Activated CD8-positive, alpha-beta memory T cell treated with anti-CD3 and anti-CD28 coated beads for 1 hour (primary cell): Measurements from ENCODE around the gene TBX10.
"Not testable (repeated sequence)": the region's sequence is repeated elsewhere in the genome, so short reads cannot be mapped to it uniquely, and the experiment has no call there.

Source experiments
- DNase-seq, 2 donors: peaks; one replicate each; pipeline ENCODE4 v3.0.0-alpha.2; 2020; ENCODE audit warnings: low read depth in 1 of 2; ENCODE audit errors: extremely low read depth in 1 of 2

The TBX10 gene

GRCh38 chr11:67604815-67605214, 34.7 kb downstream of the TBX10 start:
- no peak for DNase-seq

GRCh38 chr11:67604119-67604518, 35.4 kb downstream of the TBX10 start:
- DNase-seq: not testable (repeated sequence)

DNA sequence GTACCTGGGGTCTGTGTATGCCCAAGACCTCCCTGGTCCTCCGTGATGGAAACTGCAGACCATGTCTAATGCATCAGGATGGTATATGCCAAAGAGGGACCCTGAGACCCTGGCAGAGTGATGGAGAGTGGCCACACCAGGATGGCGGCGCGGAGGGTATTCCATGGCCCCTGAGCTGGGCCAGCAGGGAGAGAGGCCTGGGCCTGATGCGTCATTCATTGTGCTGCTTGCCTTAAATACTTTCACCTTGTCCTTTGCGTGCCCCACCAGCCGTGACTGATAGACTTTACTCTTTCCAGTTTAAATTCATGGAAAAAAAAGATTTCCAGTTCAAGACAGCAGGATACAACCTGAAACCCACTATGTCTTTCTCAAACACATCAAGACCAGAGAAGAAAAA, 38.5 kb downstream of the TBX10 start:
- no peak for DNase-seq

- DNase-seq: no peak
Observed at GRCh38 chr11:67600324-67601029, 39.1 kb downstream of the TBX10 start.

GRCh38 chr11:67599149-67599548, 40.4 kb downstream of the TBX10 start:
- no peak for DNase-seq

DNA sequence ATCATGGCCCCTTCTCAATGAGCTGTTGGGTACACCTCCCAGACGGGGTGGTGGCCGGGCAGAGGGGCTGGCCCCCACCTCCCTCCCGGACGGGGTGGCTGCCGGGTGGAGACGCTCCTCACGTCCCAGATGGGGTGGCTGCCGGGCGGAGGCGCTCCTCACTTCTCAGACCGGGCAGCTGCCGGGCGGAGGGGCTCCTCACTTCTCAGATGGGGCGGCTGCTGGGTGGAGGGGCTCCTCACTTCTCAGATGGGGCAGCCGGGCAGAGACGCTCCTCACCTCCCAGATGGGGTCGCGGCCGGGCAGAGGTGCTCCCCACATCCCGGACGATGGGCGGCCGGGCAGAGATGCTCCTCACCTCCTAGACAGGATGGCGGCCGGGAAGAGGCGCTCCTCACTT, 41.6 kb downstream of the TBX10 start:
- not testable (repeated sequence) for DNase-seq

GRCh38 chr11:67597458-67597857, 42.1 kb downstream of the TBX10 start:
- not testable (repeated sequence) for DNase-seq

DNA sequence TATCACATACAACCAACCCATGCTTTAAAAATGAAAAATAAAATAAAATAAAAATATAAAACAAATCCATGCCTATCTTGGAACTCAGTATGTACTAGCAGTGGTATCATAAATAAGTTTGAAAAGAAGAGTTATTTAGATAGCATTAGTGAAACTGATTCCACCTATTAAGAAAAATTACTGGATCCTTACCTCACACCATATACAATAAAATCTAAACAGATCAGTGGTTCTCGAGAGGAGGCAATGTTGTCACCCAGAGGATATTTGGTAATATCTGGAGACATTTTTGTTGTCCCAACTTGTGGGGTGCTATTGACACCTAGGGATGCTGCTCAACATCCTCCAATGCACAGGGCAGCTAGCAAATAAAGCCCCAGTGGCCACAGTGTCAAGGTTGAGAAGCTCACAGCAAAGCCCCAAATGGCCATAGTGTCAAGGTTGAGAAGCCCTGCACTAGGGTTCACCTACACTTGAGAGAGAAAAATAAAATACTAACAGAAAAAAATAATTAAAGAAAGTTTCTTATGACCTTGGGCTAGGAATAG, 42.7 kb downstream of the TBX10 start:
- DNase-seq: no peak

DNA sequence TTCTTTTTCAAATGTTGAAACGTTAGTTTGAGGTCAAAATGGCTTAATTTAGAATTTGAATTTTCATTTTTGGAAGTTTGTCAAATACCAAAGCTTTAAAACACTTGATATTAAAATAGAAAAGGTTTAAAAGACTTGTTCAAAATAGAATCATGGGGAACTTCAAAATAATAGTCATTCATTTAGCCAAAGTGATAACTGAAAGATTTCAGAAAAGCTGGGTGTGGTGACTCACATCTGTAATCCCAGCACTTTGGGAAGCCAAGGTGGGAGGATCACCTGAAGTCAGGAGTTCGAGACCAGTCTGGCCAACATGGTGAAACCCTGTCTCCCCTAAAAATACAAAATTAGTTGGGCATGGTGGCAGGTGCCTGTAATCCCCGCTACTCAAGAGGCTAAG, 45.1 kb downstream of the TBX10 start:
- no peak for DNase-seq

DNA sequence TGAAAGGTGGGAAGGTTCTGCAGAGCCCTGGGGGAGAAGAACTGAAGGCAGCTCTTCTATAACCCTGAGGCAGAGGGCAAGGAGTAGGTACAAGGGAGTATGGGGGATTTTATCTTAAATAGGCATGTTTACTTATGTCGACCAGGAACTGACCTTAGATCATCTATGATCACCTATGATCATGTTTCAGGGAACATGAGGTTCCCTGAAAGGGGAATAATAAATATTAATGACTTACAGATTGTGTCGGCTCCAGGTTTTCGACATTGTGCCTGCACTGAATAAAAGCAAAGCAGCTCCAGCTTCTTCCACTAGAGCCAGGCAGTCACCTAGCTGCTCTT, 46.0 kb downstream of the TBX10 start:
- DNase-seq: no peak

DNA sequence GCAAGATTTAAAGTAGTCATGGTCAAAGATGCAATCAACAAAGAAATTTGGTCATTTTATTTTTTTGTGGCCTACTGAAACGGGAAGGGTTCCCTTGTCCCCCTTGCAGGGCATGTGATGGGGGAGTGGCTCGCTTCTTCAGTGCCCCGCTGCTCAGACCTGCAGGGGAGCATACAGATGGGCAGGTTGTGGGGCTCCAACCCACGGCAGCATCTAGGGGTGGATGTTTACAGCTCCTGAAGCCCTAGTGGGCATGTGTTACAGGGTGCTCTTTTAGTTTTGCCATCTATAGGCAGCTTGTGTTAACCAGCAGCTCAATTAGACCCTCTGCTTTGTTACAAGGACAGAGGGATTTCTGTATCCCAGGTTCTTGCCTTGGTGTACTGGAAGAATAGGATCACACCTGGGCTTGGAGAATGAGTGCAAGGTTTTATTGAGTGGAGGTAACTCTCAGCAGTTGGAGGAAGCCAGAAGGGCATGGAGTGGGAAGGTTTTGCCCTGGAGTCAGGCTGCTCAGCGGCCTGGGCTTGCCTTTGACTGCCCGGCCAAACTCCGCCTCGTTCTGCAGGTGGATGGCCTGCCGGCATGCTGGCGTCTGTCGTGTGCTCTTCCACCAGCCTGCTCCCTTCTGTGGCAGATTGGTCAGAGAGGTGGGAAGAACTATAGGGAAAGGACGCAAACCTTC, 46.5 kb downstream of the TBX10 start:
- no peak for DNase-seq

DNA sequence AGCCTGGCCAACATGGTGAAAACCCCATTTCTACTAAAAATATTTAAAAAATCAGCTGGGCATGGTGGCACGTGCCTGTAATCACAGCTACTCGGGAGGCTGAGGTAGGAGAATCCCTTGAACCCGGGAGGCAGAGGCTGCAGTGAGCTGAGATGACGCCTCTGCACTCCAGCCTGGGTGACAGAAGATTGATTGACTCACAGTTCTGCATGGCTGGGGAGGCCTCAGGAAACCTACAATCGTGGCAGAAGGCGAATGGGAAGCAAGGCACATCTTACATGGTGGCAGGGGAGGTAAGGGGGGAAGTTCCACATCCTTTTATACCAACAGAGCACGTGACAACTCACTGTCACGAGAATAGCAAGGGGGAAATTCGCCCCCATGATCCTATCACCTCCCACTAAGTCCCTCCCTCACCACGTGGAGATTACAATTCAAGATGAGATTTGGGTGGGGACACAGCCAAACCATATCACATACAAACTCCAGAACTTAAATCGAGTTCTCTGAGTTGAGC, 50.6 kb downstream of the TBX10 start:
- DNase-seq: not testable (repeated sequence)

- DNase-seq: no peak
Observed at GRCh38 chr11:67588136-67588503, 51.4 kb downstream of the TBX10 start.

- no peak for DNase-seq
Observed at GRCh38 chr11:67586568-67587250, 52.9 kb downstream of the TBX10 start.

DNA sequence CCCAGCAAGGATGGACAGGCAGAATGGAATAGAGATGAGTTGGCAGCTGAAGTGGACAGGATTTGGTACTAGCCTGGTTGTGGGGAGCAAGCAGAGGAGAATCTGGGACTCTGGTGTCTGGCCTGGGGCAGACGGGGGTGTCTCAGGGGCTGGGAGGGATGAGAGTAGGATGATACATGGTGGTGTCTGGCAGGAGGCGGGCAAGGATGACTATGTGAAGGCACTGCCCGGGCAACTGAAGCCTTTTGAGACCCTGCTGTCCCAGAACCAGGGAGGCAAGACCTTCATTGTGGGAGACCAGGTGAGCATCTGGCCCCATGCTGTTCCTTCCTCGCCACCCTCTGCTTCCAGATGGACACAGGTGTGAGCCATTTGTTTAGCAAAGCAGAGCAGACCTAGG, 53.7 kb downstream of the TBX10 start:
- no peak for DNase-seq

DNA sequence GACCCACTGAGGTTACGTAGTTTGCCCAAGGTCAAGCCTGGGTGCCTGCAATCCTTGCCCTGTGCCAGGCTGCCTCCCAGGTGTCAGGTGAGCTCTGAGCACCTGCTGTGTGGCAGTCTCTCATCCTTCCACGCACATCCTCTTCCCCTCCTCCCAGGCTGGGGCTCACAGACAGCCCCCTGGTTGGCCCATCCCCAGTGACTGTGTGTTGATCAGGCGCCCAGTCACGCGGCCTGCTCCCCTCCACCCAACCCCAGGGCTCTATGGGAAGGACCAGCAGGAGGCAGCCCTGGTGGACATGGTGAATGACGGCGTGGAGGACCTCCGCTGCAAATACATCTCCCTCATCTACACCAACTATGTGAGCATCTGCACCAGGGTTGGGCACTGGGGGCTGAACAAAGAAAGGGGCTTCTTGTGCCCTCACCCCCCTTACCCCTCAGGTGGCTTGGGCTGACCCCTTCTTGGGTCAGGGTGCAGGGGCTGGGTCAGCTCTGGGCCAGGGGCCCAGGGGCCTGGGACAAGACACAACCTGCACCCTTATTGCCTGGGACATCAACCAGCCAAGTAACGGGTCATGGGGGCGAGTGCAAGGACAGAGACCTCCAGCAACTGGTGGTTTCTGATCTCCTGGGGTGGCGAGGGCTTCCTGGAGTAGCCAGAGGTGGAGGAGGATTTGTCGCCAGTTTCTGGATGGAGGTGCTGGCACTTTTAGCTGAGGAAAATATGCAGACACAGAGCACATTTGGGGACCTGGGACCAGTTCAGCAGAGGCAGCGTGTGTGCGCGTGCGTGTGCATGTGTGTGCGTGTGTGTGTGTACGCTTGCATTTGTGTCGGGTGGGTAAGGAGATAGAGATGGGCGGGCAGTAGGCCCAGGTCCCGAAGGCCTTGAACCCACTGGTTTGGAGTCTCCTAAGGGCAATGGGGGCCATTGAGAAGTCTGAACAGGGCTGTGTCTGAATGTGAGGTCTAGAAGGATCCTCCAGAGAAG, 54.4 kb downstream of the TBX10 start:
- DNase-seq: no peak

DNA sequence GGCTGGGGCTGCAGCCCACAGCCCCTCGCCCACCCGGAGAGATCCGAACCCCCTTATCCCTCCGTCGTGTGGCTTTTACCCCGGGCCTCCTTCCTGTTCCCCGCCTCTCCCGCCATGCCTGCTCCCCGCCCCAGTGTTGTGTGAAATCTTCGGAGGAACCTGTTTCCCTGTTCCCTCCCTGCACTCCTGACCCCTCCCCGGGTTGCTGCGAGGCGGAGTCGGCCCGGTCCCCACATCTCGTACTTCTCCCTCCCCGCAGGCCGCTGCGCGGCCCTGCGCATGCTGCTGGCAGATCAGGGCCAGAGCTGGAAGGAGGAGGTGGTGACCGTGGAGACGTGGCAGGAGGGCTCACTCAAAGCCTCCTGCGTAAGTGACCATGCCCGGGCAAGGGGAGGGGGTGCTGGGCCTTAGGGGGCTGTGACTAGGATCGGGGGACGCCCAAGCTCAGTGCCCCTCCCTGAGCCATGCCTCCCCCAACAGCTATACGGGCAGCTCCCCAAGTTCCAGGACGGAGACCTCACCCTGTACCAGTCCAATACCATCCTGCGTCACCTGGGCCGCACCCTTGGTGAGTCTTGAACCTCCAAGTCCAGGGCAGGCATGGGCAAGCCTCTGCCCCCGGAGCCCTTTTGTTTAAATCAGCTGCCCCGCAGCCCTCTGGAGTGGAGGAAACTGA, 55.2 kb downstream of the TBX10 start:
- DNase-seq: no peak

- peak; percentile 48 to 69 for DNase-seq
Observed at GRCh38 chr11:67583247-67584204, 56.0 kb downstream of the TBX10 start, which contains the start of gene GSTP1. Gene GSTP1 (plus strand): TSS chr11:67583812. CDS start chr11:67583844, 32 bp downstream.

DNA sequence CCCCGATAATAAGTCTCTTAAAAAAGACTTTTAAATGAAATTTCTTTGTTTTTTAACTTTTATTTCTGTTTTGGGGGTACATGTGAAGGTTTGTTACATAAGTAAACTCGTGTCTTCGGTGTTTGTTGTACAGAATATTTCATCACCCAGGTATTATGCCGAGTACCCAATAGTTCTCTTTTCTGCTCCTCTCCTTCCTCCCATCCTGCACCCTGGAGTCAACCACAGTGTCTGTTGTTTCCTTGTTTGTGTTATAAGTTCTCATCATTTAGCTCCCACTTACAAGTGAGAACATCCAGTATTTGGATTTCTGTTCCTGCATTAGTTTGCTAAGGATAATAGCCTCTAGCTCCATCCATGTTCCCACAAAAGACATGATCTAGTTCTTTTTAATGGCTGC, 57.6 kb downstream of the TBX10 start:
- no peak for DNase-seq
